ENCODE results near the gene KCNJ3. TPM values are rescaled to one million over a fixed set of nuclear protein-coding genes. Genes with fewer than 3 reads are reported as not detected.
"Not testable (repeated sequence)": the region's sequence is repeated elsewhere in the genome, so short reads cannot be mapped to it uniquely, and the experiment has no call there.

Gene KCNJ3
- total RNA-seq, 1 donor from 2014 or later, result 3.6 TPM

DNA sequence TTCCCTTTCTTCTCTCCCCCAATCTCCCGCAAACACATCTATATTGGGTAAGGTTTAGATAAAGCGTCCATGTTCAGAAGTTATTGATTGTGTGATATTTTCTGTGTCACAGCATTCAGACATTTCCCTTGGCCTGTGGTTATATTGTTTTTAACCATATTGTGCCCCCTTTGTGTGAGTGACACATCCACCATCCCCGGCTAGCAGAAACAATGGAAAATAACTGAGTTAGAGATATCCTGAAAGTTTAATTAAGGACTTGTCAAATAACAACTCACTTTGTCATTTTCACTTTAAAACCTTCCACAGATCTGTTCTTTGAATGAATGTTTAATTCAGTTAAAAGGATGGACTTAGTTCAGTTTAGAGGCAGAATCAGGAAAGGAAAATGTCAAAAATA is 151.0 kb downstream of the KCNJ3 start:
- TF ChIP-seq, protein P1, sequence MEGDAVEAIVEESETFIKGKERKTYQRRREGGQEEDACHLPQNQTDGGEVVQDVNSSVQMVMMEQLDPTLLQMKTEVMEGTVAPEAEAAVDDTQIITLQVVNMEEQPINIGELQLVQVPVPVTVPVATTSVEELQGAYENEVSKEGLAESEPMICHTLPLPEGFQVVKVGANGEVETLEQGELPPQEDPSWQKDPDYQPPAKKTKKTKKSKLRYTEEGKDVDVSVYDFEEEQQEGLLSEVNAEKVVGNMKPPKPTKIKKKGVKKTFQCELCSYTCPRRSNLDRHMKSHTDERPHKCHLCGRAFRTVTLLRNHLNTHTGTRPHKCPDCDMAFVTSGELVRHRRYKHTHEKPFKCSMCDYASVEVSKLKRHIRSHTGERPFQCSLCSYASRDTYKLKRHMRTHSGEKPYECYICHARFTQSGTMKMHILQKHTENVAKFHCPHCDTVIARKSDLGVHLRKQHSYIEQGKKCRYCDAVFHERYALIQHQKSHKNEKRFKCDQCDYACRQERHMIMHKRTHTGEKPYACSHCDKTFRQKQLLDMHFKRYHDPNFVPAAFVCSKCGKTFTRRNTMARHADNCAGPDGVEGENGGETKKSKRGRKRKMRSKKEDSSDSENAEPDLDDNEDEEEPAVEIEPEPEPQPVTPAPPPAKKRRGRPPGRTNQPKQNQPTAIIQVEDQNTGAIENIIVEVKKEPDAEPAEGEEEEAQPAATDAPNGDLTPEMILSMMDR (IDR thresholded peaks at IDR 0.05; ENCODE audit: partially characterized antibody, unreplicated experiment), result no peak
- no peaks in the 10 kb centered on the region for H3K9me3 Mint-ChIP-seq (ENCODE audit: unreplicated experiment)
- no peaks in the 10 kb centered on the region for H3K27me3 Mint-ChIP-seq (ENCODE audit: unreplicated experiment)
- no peaks in the 10 kb centered on the region for H3K36me3 Mint-ChIP-seq (ENCODE audit: unreplicated experiment)
- H3K4me3 Mint-ChIP-seq (ENCODE audit: unreplicated experiment), result no peak overlapping the region
- no peak for DNase-seq
- peak overlapping the region; percentile 3 for H3K27ac Mint-ChIP-seq (ENCODE audit: unreplicated experiment)
- peaks cover 11% of the 10 kb centered on the region for H3K4me1 Mint-ChIP-seq (ENCODE audit: low read depth, unreplicated experiment)

DNA sequence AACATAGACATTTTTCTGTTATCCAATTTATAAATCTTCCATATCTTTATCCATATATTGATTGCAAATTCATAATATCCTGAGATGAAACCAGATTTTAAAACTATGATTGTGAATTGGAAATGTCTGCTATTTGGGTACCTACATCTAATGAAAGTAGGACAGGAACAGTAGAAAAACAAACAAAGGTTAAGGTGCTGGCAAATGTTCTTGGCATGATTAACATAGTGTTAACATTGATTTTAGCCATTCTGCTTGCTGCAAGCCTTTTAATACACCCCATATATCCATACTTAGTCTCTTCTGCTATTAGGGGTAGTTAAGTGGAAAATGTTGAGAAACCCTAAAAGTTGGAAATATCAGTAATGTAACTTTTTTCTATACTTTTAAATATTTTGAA is 152.0 kb downstream of the KCNJ3 start:
- Mint-ChIP-seq H3K36me3 (ENCODE audit: unreplicated experiment) (no peaks in the 10 kb centered on the region), H3K27me3 (ENCODE audit: unreplicated experiment) (no peaks in the 10 kb centered on the region), H3K4me1 (ENCODE audit: low read depth, unreplicated experiment) (peaks cover 11% of the 10 kb centered on the region), H3K4me3 (ENCODE audit: unreplicated experiment) (no peak overlapping the region), H3K27ac (ENCODE audit: unreplicated experiment) (peak overlapping the region; percentile 52), H3K9me3 (ENCODE audit: unreplicated experiment) (no peaks in the 10 kb centered on the region)
- no peak for DNase-seq
- TF ChIP-seq, protein P1 (IDR thresholded peaks at IDR 0.05; ENCODE audit: partially characterized antibody, unreplicated experiment), result no peak

DNA sequence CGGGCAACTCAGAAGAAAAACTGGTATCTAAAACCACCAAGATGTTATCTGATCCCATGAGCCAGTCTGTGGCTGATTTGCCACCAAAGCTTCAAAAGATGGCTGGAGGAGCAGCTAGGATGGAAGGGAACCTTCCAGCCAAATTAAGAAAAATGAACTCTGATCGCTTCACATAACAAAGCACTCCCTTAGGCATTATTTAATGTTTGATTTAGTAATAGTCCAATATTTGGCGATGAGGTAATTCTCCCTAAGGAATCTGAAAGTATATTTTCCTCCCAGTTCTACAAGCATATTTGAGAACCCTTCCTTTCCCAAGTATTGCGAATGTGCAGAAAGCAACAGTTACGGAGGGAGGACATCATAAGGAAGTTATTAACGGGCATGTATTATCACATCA is 156.6 kb downstream of the KCNJ3 start:
- no peaks in the 10 kb centered on the region for H3K27me3 Mint-ChIP-seq (ENCODE audit: unreplicated experiment)
- no peaks in the 10 kb centered on the region for H3K9me3 Mint-ChIP-seq (ENCODE audit: unreplicated experiment)
- H3K27ac Mint-ChIP-seq (ENCODE audit: unreplicated experiment), result no peak overlapping the region
- TF ChIP-seq, protein P1 (IDR thresholded peaks at IDR 0.05; ENCODE audit: partially characterized antibody, unreplicated experiment), result no peak
- no peak for DNase-seq
- no peaks in the 10 kb centered on the region for H3K36me3 Mint-ChIP-seq (ENCODE audit: unreplicated experiment)
- H3K4me3 Mint-ChIP-seq (ENCODE audit: unreplicated experiment), result no peak overlapping the region
- H3K4me1 Mint-ChIP-seq (ENCODE audit: low read depth, unreplicated experiment), result peaks cover 4% of the 10 kb centered on the region

GRCh38 chr2:154867151-154867550 is 168.7 kb downstream of the KCNJ3 start:
- not testable (repeated sequence) for H3K27ac Mint-ChIP-seq (ENCODE audit: unreplicated experiment); H3K4me1 Mint-ChIP-seq (ENCODE audit: low read depth, unreplicated experiment); H3K4me3 Mint-ChIP-seq (ENCODE audit: unreplicated experiment); H3K36me3 Mint-ChIP-seq (ENCODE audit: unreplicated experiment); H3K27me3 Mint-ChIP-seq (ENCODE audit: unreplicated experiment); H3K9me3 Mint-ChIP-seq (ENCODE audit: unreplicated experiment); DNase-seq

DNA sequence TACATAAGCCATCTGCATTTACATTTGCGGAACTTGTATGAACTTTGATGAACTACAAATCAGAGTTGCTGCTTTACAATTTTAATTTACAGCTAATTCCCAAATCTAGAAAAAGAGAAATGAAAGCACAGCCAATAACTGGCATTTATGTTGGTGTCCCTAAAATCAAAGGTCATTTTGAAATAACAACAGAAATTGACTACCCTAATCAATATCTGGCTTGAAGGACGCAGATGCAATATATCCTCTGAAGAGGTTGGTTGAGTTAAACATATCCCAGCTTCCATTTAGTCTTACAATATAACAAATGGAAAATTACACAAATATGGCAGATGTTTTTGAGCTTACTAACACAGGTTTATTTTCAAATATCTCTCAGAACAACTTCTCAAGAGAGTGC is 177.5 kb downstream of the KCNJ3 start:
- TF ChIP-seq, protein P1 (IDR thresholded peaks at IDR 0.05; ENCODE audit: partially characterized antibody, unreplicated experiment), result no peak

DNA sequence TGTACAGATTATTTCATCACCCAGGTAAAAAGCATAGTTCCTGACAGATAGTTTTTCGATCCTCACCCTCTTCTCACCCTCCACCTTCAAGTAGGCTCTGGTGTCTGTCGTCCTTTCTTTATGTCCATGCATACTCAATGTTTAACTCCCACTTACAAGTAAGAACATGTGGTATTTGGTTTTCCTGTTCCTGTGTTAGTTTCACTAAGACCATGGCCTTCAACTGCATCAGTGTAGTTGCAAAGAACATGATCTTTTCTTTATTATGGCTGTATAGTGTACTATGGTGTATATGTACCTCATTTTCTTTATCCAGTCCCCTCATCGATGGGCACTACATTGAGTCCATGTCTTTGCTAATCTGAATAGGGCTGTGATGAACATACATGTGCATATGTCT is 184.2 kb downstream of the KCNJ3 start:
- Mint-ChIP-seq H3K4me3 (ENCODE audit: unreplicated experiment) (no peak overlapping the region), H3K4me1 (ENCODE audit: low read depth, unreplicated experiment) (no peaks in the 10 kb centered on the region), H3K9me3 (ENCODE audit: unreplicated experiment) (peaks cover 2% of the 10 kb centered on the region), H3K27ac (ENCODE audit: unreplicated experiment) (no peak overlapping the region), H3K36me3 (ENCODE audit: unreplicated experiment) (peaks cover 5% of the 10 kb centered on the region), H3K27me3 (ENCODE audit: unreplicated experiment) (no peaks in the 10 kb centered on the region)
- no peak for DNase-seq
- TF ChIP-seq, protein P1 (IDR thresholded peaks at IDR 0.05; ENCODE audit: partially characterized antibody, unreplicated experiment), result no peak

More for the DNA sequence above, 177.5 kb downstream of the KCNJ3 start:
- Mint-ChIP-seq H3K36me3 (ENCODE audit: unreplicated experiment) (no peaks in the 10 kb centered on the region), H3K27ac (ENCODE audit: unreplicated experiment) (no peak overlapping the region), H3K9me3 (ENCODE audit: unreplicated experiment) (no peaks in the 10 kb centered on the region), H3K27me3 (ENCODE audit: unreplicated experiment) (no peaks in the 10 kb centered on the region), H3K4me3 (ENCODE audit: unreplicated experiment) (no peak overlapping the region), H3K4me1 (ENCODE audit: low read depth, unreplicated experiment) (no peaks in the 10 kb centered on the region)
- no peak for DNase-seq

All from glutamatergic neuron (in vitro differentiated cells).